GM19372 (cell line): ENCODE results near the gene TSC22D1.

Source experiments
- ATAC-seq: cut with Tn5 transposase; IDR thresholded peaks from one replicate; pipeline ENCODE4 v1.9.1; 2021; ENCODE audit warnings: mild to moderate bottlenecking, low read depth, moderate library complexity; ENCODE audit not compliant: unreplicated experiment

Gene TSC22D1

GRCh38 chr13:44435142-44435918 lies 140.8 kb downstream of the TSC22D1 start:
- peak; percentile 68 for ATAC-seq

- no peak for ATAC-seq
Measured at GRCh38 chr13:44434766-44435141, 141.4 kb downstream of the TSC22D1 start.

- no peak for ATAC-seq
Measured at GRCh38 chr13:44433863-44434765, 142.0 kb downstream of the TSC22D1 start.

DNA sequence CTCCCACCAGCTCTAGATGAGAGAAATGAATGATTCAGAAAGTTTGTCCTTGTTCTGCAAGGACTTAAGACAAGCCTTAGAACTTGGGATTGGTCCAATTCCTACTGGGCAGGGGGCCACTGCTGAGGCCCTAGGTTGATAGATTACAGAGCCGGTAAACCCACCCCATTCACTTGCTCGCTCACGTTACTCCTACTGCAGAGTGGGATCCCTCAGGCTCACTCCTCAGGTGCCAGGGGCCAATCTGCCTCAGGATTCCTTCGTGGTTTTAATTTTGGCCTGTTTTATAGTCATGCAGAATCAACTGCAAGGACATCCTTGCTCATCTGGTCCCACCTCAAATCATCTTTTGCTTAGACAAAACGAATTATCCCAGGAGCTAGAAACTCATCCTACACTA lies 143.5 kb downstream of the TSC22D1 start:
- ATAC-seq: no peak

DNA sequence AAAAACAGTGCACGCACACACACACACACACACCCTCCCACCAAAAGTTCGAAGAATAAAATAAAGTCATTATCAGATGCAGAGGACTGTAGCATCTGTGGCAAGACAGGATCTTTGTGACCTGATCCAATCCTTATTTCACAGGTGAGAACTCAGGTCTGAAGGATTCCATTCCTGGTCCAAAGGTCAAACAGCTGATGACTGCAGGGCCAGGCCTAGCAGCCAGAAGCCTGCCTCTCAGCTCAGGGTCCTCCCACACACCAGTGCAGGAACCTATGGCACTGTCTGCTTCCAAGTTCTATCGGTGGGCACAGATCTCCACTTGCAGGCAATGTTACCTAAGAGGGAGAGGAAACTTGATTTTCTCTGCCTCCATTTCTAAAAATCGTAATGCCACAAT lies 145.0 kb downstream of the TSC22D1 start:
- ATAC-seq: no peak

- ATAC-seq: no peak
Measured at GRCh38 chr13:44429311-44429710, 146.8 kb downstream of the TSC22D1 start.

DNA sequence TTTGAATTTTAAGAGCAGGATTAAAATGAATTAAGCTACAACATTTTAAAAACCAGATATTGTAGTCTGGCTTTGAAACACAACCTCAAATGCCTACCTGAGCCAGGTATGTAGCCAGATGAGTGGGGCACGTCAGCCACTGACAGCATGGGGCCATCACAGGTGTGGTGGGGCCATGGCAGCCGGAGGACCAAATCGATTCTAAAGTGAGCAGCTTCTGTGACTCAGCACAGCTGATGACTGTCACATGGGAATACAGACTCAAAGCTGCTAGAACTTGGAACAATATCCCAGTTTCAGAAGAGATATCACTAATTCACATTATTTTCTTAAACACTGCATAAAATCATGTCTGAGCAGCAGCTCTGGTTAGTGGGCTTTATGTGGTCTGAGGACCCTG lies 149.7 kb downstream of the TSC22D1 start:
- no peak for ATAC-seq

DNA sequence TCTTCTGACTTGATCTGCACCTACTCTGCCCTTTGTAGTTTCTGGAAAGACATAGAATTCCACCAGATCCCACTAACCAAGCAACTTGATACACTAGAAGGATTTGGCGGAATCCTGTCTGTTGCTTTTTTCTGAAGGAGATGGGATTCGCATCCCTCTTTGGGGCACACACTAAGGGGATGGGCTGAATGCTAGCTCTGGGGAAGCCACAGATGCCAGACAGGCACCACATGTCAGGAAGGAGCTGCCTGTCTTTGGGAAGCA lies 150.4 kb downstream of the TSC22D1 start:
- ATAC-seq: no peak

- no peak for ATAC-seq
Measured at GRCh38 chr13:44425041-44425814, 150.9 kb downstream of the TSC22D1 start.

DNA sequence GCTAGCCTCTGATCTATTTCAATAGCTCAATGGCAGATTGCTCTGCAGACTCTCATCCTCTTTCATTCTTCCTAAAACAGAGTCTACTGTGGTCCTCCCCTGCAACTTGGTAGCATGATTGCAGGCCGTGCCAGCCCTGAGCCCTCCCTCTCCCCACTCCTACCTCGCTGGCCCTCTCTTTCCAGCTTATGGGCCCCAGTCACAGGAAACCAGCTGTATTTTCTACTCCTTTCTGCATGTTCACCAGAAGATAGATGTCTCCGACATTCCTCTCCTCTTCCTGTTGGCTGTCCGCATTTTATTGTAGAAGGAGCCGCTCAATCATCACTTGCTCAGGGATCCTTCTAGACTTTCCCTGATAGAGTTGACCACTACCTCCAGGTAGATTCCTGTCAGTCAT lies 152.3 kb downstream of the TSC22D1 start:
- no peak for ATAC-seq

DNA sequence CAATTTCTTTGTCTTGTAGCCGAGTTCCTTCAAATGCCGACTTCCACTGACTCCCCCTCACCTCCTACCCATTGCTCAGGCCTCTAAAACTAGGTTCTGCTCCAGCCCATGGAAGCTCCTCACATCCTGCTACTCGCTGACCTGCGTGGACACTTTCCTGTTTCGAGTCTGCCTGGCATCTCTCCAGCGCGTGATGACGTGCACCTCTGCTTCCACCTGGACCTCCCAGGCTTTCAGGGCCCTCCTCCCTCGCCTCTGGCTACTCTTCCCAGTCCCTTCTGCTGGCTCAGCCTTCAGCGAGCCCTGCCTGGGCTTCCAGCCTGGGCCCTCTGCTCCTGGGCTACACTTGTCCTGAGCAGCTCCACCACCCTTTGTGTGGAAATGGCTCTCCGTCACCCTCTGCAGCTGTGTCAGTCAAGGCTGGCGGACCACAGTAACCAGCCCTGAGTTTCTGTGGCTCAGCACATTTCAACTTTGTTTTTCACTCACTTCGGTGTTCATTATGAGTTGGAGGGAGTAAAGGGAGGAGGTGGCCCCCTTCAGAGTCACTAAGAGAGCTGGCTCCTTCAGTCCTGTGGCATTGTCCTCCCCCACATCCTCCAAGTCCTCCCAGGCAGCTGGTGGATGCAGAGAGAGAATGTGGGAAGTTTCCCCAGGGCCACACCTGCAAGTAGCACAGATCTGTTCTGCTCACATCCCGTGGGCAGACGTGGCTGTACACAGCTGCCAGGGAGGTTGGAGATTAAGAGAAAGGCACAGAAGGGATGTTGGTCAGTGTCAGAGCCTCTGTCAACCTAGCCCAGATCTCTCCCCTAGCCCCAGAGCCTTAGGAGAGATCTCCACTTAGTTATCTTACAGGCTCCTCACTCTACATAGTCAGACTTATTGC lies 153.1 kb downstream of the TSC22D1 start:
- no peak for ATAC-seq

- no peak for ATAC-seq
Measured at GRCh38 chr13:44421853-44422525, 154.1 kb downstream of the TSC22D1 start.

DNA sequence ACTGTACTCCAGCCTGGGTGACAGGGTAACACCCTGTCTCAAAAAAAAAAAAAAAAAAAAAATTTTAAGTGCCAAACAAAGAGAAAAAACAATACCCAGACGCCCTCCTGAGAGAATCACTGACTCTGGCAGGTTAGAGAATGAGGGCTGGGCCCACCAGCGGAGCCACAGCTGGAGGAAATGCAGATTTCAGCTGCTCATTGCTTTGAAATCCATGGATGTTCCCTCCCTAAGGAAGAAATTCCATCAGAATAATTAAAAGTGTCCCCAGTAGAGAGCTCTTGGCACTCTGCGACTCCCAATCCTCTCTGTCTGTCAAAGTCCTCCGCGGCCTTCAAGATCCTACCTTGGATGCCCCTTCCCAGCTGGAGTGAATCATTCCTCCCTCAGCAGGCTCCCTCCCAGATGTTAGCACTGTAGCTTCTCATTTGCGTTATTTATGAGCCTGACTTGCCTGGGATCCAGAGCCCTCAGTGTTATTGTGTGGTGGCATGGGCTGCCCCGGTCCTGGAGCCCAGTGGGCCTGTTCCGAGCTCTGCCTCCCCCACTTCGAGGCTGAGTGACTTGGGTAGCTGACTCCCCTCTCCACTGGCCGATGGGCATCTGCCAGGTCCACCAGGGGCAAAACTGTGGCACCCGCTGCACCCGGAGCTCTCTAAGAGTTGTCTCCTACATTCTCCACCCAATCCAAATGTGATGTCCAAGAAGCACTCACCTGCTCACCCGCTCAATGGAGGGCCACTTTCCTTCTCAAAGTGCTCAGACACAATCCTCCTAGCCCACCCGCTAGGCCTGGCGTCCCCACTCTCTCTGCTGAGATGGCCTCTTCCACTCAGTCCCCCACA lies 155.5 kb downstream of the TSC22D1 start:
- ATAC-seq: no peak

- ATAC-seq: no peak
Measured at GRCh38 chr13:44417876-44418275, 158.3 kb downstream of the TSC22D1 start.

DNA sequence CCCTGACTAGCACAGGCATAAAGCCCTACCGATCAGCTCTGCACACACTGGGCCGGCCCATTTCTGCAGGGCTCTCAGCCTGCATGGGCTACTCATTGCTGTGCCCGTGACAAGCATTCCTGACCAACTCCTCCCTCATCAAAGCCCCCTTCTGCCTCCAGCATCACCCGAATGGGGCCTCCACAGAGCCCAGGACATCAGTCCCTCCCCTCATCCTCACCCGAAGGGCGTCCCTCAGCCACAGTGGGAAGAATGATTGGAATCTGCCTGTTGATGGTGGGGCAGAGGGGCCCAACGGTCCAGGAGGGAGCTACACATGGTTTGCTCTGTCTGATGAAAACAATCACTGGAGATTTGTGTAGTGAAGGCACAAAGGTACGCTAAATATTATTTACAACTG lies 158.7 kb downstream of the TSC22D1 start:
- no peak for ATAC-seq

DNA sequence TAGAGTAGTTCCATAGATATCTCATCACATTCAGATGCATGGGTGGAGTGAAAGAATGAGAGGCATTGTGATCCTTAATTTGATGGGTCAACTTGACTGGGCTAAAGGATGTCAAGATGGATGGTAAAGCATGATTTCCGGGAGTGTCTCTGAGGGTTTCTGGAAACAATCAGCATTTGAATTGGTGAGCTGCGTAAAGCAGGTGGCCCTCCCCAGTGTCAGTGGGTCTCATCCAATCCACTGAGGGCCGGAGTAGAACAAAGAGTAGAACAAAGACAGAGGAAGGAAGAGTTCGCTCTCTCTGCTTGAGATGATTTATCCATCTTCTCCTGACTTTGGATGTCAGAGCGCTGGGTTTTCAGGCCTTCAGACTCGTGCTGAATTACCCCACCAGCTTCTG lies 159.4 kb downstream of the TSC22D1 start:
- no peak for ATAC-seq

GRCh38 chr13:44416301-44416700 lies 159.8 kb downstream of the TSC22D1 start:
- no peak for ATAC-seq

DNA sequence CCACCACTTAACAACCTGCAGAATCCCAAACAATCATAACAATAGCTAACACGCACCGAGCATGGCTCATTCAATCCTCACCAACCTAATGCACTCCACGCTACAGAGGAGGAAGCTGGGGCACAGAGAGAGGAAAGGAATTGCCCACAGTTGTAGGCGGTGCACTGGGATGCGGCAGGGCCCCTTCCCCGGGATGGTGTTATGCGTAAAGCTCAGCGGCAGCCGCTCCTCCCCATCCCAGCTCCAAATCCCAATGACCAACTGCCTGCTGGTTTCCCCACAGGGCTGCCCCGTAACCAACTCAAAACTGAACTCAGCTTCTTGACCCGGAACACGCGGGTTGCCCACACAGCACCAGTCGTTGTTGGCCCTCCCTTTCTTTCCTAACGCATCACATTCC lies 160.3 kb downstream of the TSC22D1 start:
- ATAC-seq: no peak

- ATAC-seq: no peak
Measured at GRCh38 chr13:44414716-44415115, 161.4 kb downstream of the TSC22D1 start.
